HG03354 (cell line): ENCODE data around the gene KRTAP4-3.
"Not testable (repeated sequence)": the region's sequence is repeated elsewhere in the genome, so short reads cannot be mapped to it uniquely, and the experiment has no call there.

Experiments
- ATAC-seq: cut with Tn5 transposase; IDR thresholded peaks from one replicate; pipeline ENCODE4 v1.9.1; 2021; ENCODE audit warnings: mild to moderate bottlenecking; ENCODE audit not compliant: unreplicated experiment, poor library complexity, severe bottlenecking

KRTAP4-3 gene

GRCh38 chr17:41121742-41122141 is 46.3 kb downstream of the KRTAP4-3 start:
- no peak for ATAC-seq

- ATAC-seq, result not testable (repeated sequence)
Observed at GRCh38 chr17:41119696-41120690, 48.0 kb downstream of the KRTAP4-3 start.

- no peak for ATAC-seq
Observed at GRCh38 chr17:41118721-41119120, 49.3 kb downstream of the KRTAP4-3 start.

GRCh38 chr17:41117846-41118386 is 50.1 kb downstream of the KRTAP4-3 start, which contains the start of gene KRTAP4-11:
KRTAP4-11 (minus strand) TSS chr17:41118373; CDS start chr17:41118315, 58 bp downstream.
- not testable (repeated sequence) for ATAC-seq
